ENCODE results near the gene PIGA. TPM values are rescaled to one million over a fixed set of nuclear protein-coding genes. Genes with fewer than 3 reads are reported as not detected.

Gene PIGA
- total RNA-seq, 1 experiment from 2014 or later: 19.4 TPM

GRCh38 chrX:15328821-15329220 lies 6.5 kb downstream of the PIGA start:
- H3K4me1 ChIP-seq: no peaks in the 10 kb centered on the region
- POLR2A ChIA-PET: no interaction called here
- no peak overlapping the region for H3K27ac Mint-ChIP-seq (ENCODE audit: unreplicated experiment)
- peaks cover 7% of the 10 kb centered on the region for H3K36me3 Mint-ChIP-seq (ENCODE audit: insufficient read depth, unreplicated experiment)
- H3K36me3 ChIP-seq (ENCODE audit: control insufficient read depth, insufficient read depth, low read length): no peaks in the 10 kb centered on the region
- no peaks in the 10 kb centered on the region for H3K27me3 Mint-ChIP-seq (ENCODE audit: insufficient read depth, unreplicated experiment)
- no peaks in the 10 kb centered on the region for H3K9me3 Mint-ChIP-seq (ENCODE audit: unreplicated experiment)
- no peaks in the 10 kb centered on the region for H3K27me3 ChIP-seq (replicated peaks; ENCODE audit: control insufficient read depth, insufficient read depth, low read length)
- no peak overlapping the region for H3K4me3 Mint-ChIP-seq (ENCODE audit: unreplicated experiment)
- no peaks in the 10 kb centered on the region for H3K4me1 Mint-ChIP-seq (ENCODE audit: low read depth, unreplicated experiment)
- BruUV-seq (replicated peaks): no TSS peak
- H3K9me3 ChIP-seq: no peaks in the 10 kb centered on the region
- TF ChIP-seq, protein P1, sequence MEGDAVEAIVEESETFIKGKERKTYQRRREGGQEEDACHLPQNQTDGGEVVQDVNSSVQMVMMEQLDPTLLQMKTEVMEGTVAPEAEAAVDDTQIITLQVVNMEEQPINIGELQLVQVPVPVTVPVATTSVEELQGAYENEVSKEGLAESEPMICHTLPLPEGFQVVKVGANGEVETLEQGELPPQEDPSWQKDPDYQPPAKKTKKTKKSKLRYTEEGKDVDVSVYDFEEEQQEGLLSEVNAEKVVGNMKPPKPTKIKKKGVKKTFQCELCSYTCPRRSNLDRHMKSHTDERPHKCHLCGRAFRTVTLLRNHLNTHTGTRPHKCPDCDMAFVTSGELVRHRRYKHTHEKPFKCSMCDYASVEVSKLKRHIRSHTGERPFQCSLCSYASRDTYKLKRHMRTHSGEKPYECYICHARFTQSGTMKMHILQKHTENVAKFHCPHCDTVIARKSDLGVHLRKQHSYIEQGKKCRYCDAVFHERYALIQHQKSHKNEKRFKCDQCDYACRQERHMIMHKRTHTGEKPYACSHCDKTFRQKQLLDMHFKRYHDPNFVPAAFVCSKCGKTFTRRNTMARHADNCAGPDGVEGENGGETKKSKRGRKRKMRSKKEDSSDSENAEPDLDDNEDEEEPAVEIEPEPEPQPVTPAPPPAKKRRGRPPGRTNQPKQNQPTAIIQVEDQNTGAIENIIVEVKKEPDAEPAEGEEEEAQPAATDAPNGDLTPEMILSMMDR (IDR thresholded peaks at IDR 0.05; ENCODE audit: insufficient read depth in 1 of 2, low read depth in 1 of 2, low read length in 1 of 2, severe bottlenecking in 1 of 2, unreplicated experiment in 1 of 2): no peak
- intact Hi-C loops (cut with micrococcal nuclease; ENCODE audit: unreplicated experiment): no loop called here
- DNase-seq: no peak
- H3K4me3 ChIP-seq (ENCODE audit: low read depth, low read length): no peak overlapping the region
- CTCF ChIA-PET: no interaction called here

- Mint-ChIP-seq H3K27ac (ENCODE audit: unreplicated experiment) (no peak overlapping the region), H3K4me3 (ENCODE audit: unreplicated experiment) (no peak overlapping the region), H3K27me3 (ENCODE audit: insufficient read depth, unreplicated experiment) (no peaks in the 10 kb centered on the region), H3K4me1 (ENCODE audit: low read depth, unreplicated experiment) (no peaks in the 10 kb centered on the region), H3K36me3 (ENCODE audit: insufficient read depth, unreplicated experiment) (peaks cover 7% of the 10 kb centered on the region), H3K9me3 (ENCODE audit: unreplicated experiment) (no peaks in the 10 kb centered on the region)
- H3K4me3 ChIP-seq (ENCODE audit: low read depth, low read length): no peak overlapping the region
- POLR2A ChIA-PET: no interaction called here
- H3K4me1 ChIP-seq: no peaks in the 10 kb centered on the region
- no peaks in the 10 kb centered on the region for H3K9me3 ChIP-seq
- DNase-seq: no peak
- no peaks in the 10 kb centered on the region for H3K27me3 ChIP-seq (replicated peaks; ENCODE audit: control insufficient read depth, insufficient read depth, low read length)
- CTCF ChIA-PET: no interaction called here
- intact Hi-C loops (cut with micrococcal nuclease; ENCODE audit: unreplicated experiment): no loop called here
- no TSS peak for BruUV-seq (replicated peaks)
- H3K36me3 ChIP-seq (ENCODE audit: control insufficient read depth, insufficient read depth, low read length): no peaks in the 10 kb centered on the region
- TF ChIP-seq, protein P1 (IDR thresholded peaks at IDR 0.05; ENCODE audit: insufficient read depth in 1 of 2, low read depth in 1 of 2, low read length in 1 of 2, severe bottlenecking in 1 of 2, unreplicated experiment in 1 of 2): no peak
These were observed 7.2 kb downstream of the PIGA start for GRCh38 chrX:15328131-15328530.

DNA sequence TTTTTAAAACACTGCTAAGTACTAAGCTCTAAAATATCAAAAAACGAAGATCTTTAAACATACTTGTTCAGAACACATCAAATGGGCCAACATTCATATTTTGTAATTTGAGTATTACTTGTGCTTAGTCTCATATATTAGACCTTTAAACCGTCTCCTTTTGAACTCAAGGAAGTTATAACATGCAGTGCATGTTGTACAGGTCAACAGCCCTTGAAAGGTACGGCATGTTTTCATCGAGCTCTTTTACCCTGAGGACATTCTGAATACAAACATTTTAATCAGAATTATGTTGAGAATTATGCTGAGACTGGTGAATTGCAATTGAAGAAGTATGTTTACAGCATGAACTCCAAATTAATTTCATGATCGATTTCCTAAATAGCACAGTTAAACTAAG lies 12.9 kb downstream of the PIGA start:
- no TSS peak for BruUV-seq (replicated peaks)
- no peak for DNase-seq
- no peaks in the 10 kb centered on the region for H3K9me3 Mint-ChIP-seq (ENCODE audit: unreplicated experiment)
- H3K36me3 Mint-ChIP-seq (ENCODE audit: insufficient read depth, unreplicated experiment): peaks cover 2% of the 10 kb centered on the region
- no peaks in the 10 kb centered on the region for H3K27me3 Mint-ChIP-seq (ENCODE audit: insufficient read depth, unreplicated experiment)
- TF ChIP-seq, protein P1 (IDR thresholded peaks at IDR 0.05; ENCODE audit: insufficient read depth in 1 of 2, low read depth in 1 of 2, low read length in 1 of 2, severe bottlenecking in 1 of 2, unreplicated experiment in 1 of 2): no peak
- no peak overlapping the region for H3K4me3 Mint-ChIP-seq (ENCODE audit: unreplicated experiment)
- H3K4me3 ChIP-seq (ENCODE audit: low read depth, low read length): no peak overlapping the region
- CTCF ChIA-PET: no interaction called here
- H3K4me1 ChIP-seq: no peaks in the 10 kb centered on the region
- H3K4me1 Mint-ChIP-seq (ENCODE audit: low read depth, unreplicated experiment): no peaks in the 10 kb centered on the region
- intact Hi-C loops (cut with micrococcal nuclease; ENCODE audit: unreplicated experiment): no loop called here
- H3K36me3 ChIP-seq (ENCODE audit: control insufficient read depth, insufficient read depth, low read length): no peaks in the 10 kb centered on the region
- POLR2A ChIA-PET: no interaction called here
- H3K27ac Mint-ChIP-seq (ENCODE audit: unreplicated experiment): no peak overlapping the region
- H3K27me3 ChIP-seq (replicated peaks; ENCODE audit: control insufficient read depth, insufficient read depth, low read length): no peaks in the 10 kb centered on the region
- no peaks in the 10 kb centered on the region for H3K9me3 ChIP-seq

All from Caco-2 (cell line).